SK-N-SH (cell line): Measurements from ENCODE around the gene PWP2. TPM values are rescaled to one million over a fixed set of nuclear protein-coding genes. Genes with fewer than 3 reads are reported as not detected.

Experiments used
- CTCF ChIA-PET: fragments of 300-600, 350-600 bp; formaldehyde crosslinking; extraction: SDS; loops from one replicate; lab custom pipeline; 2021; lab: Yijun Ruan, JAX
- POLR2A ChIA-PET: fragments of 350-600 bp; sonication (Branson Sonifier 250); formaldehyde crosslinking; extraction: SDS; loops from one replicate; lab custom pipeline; 2020; ENCODE audit warnings: antibody characterized with exemption, inconsistent platforms; lab: Yijun Ruan, JAX
- DNase-seq: peaks from one replicate; pipeline ENCODE4 v3.0.0; 2012
- H2AFZ ChIP-seq: fragments of 200-600 bp; sonication (generic); 2 replicates; pipeline ENCODE4 v1.8.1; 2016; ENCODE audit warnings: antibody characterized with exemption, mild to moderate bottlenecking, low read depth
- H3F3A ChIP-seq: fragments of 200-600 bp; sonication (generic); replicated peaks from 2 replicates; pipeline ENCODE3; 2016; ENCODE audit warnings: antibody characterized with exemption, mild to moderate bottlenecking; ENCODE audit not compliant: insufficient read depth
- H3K27ac ChIP-seq, 2 experiments: fragments of 200-500 bp in 1 of 2; fragments of 200-600 bp in 1 of 2; sonication (Bioruptor generic) in 1 of 2; sonication (generic), shearing (Covaris generic) in 1 of 2; 2 replicates each; pipeline versions ENCODE4 v1.5.1 to v1.6.1; 2014 to 2016; ENCODE audit warnings: low read depth in 2 of 2, inconsistent platforms in 1 of 2, low read length in 1 of 2, mild to moderate bottlenecking in 1 of 2, mixed read lengths in 1 of 2
- H3K27me3 ChIP-seq: fragments of 200-600 bp; sonication (generic), shearing (Covaris generic); 2 replicates; pipeline ENCODE4 v1.6.1; 2016; ENCODE audit warnings: mixed run types; ENCODE audit not compliant: insufficient read depth
- H3K36me3 ChIP-seq, 2 experiments: fragments of 200-500 bp in 1 of 2; fragments of 200-600 bp in 1 of 2; sonication (Bioruptor generic) in 1 of 2; sonication (generic) in 1 of 2; replicated peaks in 1 of 2; 2 replicates each; pipeline versions ENCODE3 to v1.5.1; 2014 to 2016; ENCODE audit warnings: low read length in 1 of 2, mild to moderate bottlenecking in 1 of 2; ENCODE audit not compliant: insufficient read depth in 2 of 2, control insufficient read depth in 1 of 2
- H3K4me1 ChIP-seq, 2 experiments: fragments of 200-500 bp in 1 of 2; fragments of 200-600 bp in 1 of 2; sonication (Bioruptor generic) in 1 of 2; sonication (generic), shearing (Covaris generic) in 1 of 2; 2 replicates each; pipeline versions ENCODE4 v1.5.1 to v1.6.1; 2014 to 2016; ENCODE audit warnings: low read depth in 1 of 2, low read length in 1 of 2, mixed run types in 1 of 2; ENCODE audit not compliant: insufficient read depth in 2 of 2, control insufficient read depth in 1 of 2
- H3K4me2 ChIP-seq: fragments of 200-600 bp; sonication (generic), shearing (Covaris generic); 2 replicates; pipeline ENCODE4 v1.6.1; 2017; ENCODE audit warnings: mixed run types
- H3K4me3 ChIP-seq, 2 experiments: fragments of 200-500 bp in 1 of 2; fragments of 200-600 bp in 1 of 2; sonication (Bioruptor generic) in 1 of 2; sonication (generic), shearing (Covaris generic) in 1 of 2; 2 replicates each; pipeline versions ENCODE4 v1.5.1 to v1.8.1; 2014 to 2016; ENCODE audit warnings: low read depth in 2 of 2, inconsistent platforms in 1 of 2, low read length in 1 of 2, mild to moderate bottlenecking in 1 of 2, mixed read lengths in 1 of 2, moderate library complexity in 1 of 2
- H3K79me2 ChIP-seq: fragments of 200-600 bp; sonication (generic); 2 replicates; pipeline ENCODE4 v1.8.1; 2017; ENCODE audit warnings: mild to moderate bottlenecking; ENCODE audit not compliant: insufficient read depth
- H3K9ac ChIP-seq: fragments of 200-600 bp; sonication (generic); 2 replicates; pipeline ENCODE4 v1.6.1; 2017; ENCODE audit warnings: mixed run types
- H3K9me2 ChIP-seq: fragments of 200-600 bp; sonication (generic); 2 replicates; pipeline ENCODE4 v1.6.1; 2017; ENCODE audit warnings: mixed run types
- H3K9me3 ChIP-seq: fragments of 200-600 bp; sonication (generic); 2 replicates; pipeline ENCODE4 v1.6.1; 2017; ENCODE audit warnings: mixed run types, mild to moderate bottlenecking, moderate library complexity
- H4K20me1 ChIP-seq: fragments of 200-600 bp; sonication (generic); 2 replicates; pipeline ENCODE4 v1.6.1; 2017; ENCODE audit warnings: mild to moderate bottlenecking, mixed run types; ENCODE audit not compliant: insufficient read depth
- CHD2 ChIP-seq: fragments of 150-350 bp; IDR thresholded peaks from 2 replicates; pipeline ENCODE4 v1.6.1; 2018; ENCODE audit warnings: low read length; ENCODE audit not compliant: partially characterized antibody
- EZH2phosphoT487 ChIP-seq: fragments of 200-600 bp; sonication (generic); IDR thresholded peaks from 2 replicates; pipeline ENCODE4 v1.6.1; 2017; ENCODE audit warnings: low read depth, mixed run types, mild to moderate bottlenecking, antibody characterized with exemption, moderate library complexity, borderline replicate concordance
- FOSL2 ChIP-seq: IDR thresholded peaks from 2 replicates; pipeline ENCODE4 v1.4.0; 2012; ENCODE audit warnings: low read depth, mild to moderate bottlenecking, moderate library complexity, borderline replicate concordance
- FOXM1 ChIP-seq: IDR thresholded peaks from 2 replicates; pipeline ENCODE4 v1.4.0; 2012; ENCODE audit warnings: low read depth, mild to moderate bottlenecking
- GATA2 ChIP-seq: sonication (generic); formaldehyde crosslinking; IDR thresholded peaks from 2 replicates; pipeline ENCODE4 v1.5.0; 2020; ENCODE audit warnings: mild to moderate bottlenecking, missing genetic modification reagents
- NFIC ChIP-seq: IDR thresholded peaks from 2 replicates; pipeline ENCODE4 v1.4.0; 2012; ENCODE audit warnings: borderline replicate concordance
- NRF1 ChIP-seq: IDR thresholded peaks from 2 replicates; pipeline ENCODE4 v1.6.1; 2012; ENCODE audit warnings: low read depth, mild to moderate bottlenecking, low read length
- PBX3 ChIP-seq: IDR thresholded peaks from 2 replicates; pipeline ENCODE4; 2012
- POLR2AphosphoS5 ChIP-seq: IDR thresholded peaks from 2 replicates; pipeline ENCODE4 v1.6.1; 2012; ENCODE audit warnings: low read depth, low read length
- RCOR1 ChIP-seq: fragments of 150-350 bp; IDR thresholded peaks from 2 replicates; pipeline ENCODE4 v1.6.1; 2017; ENCODE audit warnings: antibody characterized with exemption, low read length
- REST ChIP-seq: IDR thresholded peaks from 2 replicates; pipeline ENCODE4 v1.6.1; 2012; ENCODE audit warnings: mild to moderate bottlenecking, low read depth, low read length, moderate library complexity
- RXRA ChIP-seq: IDR thresholded peaks from 2 replicates; pipeline ENCODE4 v1.4.0; 2012; ENCODE audit warnings: low read depth, mild to moderate bottlenecking, borderline replicate concordance
- SIN3A ChIP-seq: IDR thresholded peaks from 2 replicates; pipeline ENCODE4 v1.6.1; 2012; ENCODE audit warnings: low read depth, mild to moderate bottlenecking, low read length, moderate library complexity, borderline replicate concordance
- SMC3 ChIP-seq: IDR thresholded peaks from 2 replicates; pipeline ENCODE4 v1.6.1; 2012; ENCODE audit warnings: low read depth, low read length, improper control_type of control experiment
- TAF1 ChIP-seq: IDR thresholded peaks from 2 replicates; pipeline ENCODE4 v1.6.1; 2012; ENCODE audit warnings: low read depth, mild to moderate bottlenecking, low read length, moderate library complexity, borderline replicate concordance
- TEAD4 ChIP-seq: IDR thresholded peaks from 2 replicates; pipeline ENCODE4 v1.4.0; 2012; ENCODE audit warnings: mild to moderate bottlenecking, borderline replicate concordance; ENCODE audit not compliant: insufficient read depth
- USF1 ChIP-seq: IDR thresholded peaks from 2 replicates; pipeline ENCODE4 v1.4.0; 2012; ENCODE audit warnings: low read depth, borderline replicate concordance
- USF2 ChIP-seq: fragments of 150-350 bp; IDR thresholded peaks from 2 replicates; pipeline ENCODE4 v1.6.1; 2017; ENCODE audit warnings: antibody characterized with exemption, low read length, low read depth, borderline replicate concordance
- WGBS: methylation state at CpG from one replicate; pipeline ENCODE4 v1.1.6; 2017; ENCODE audit warnings: low lambda C conversion rate; 5-methylcytosine and 5-hydroxymethylcytosine counted together
- polyA plus RNA-seq, 3 experiments: library from polyadenylated mRNA; depleted of rRNA; stranded (reverse); fragments of >200 nt; gene quantifications; 2 replicates each; pipeline ENCODE4 v1.2.3, GENCODE V29; 2012

The PWP2 gene
- polyA plus RNA-seq, 1 of the 3 experiments (the other 2 are of a cell fraction): 6.0 TPM

- no peak for TF ChIP-seq USF1
Measured at GRCh38 chr21:44076316-44076715, 30.9 kb upstream of the PWP2 start (continued).

GRCh38 chr21:44078411-44078981, 28.7 kb upstream of the PWP2 start:
- H3K27me3 ChIP-seq: no peaks in the 10 kb centered on the region
- H3K36me3 ChIP-seq: peaks cover 59 to 77% of the 10 kb centered on the region in 2 experiments
- H2AFZ ChIP-seq: no peak overlapping the region
- peaks cover 3% of the 10 kb centered on the region for H3F3A ChIP-seq
- H3K79me2 ChIP-seq: no peaks in the 10 kb centered on the region
- no peaks in the 10 kb centered on the region for H3K9me3 ChIP-seq
- DNase-seq: no peak
- ChIA-PET POLR2A (no interaction called here), CTCF (interaction anchor here (0.6 kb wide), 1 partner anchor 10 kb away, joined by 3 read pairs; no protein-coding TSS in a partner anchor)
- H3K27ac ChIP-seq: no peak overlapping the region
- WGBS: 98% methylated on average over 5 of the region's 5 CpGs
- no peaks in the 10 kb centered on the region for H4K20me1 ChIP-seq
- H3K4me2 ChIP-seq: no peak overlapping the region
- no peak overlapping the region for H3K9ac ChIP-seq
- no peak overlapping the region for H3K4me3 ChIP-seq
- no peaks in the 10 kb centered on the region for H3K4me1 ChIP-seq
- TF ChIP-seq TEAD4 (no peak), RXRA (no peak), FOXM1 (no peak), NRF1 (no peak), EZH2phosphoT487 (no peak), TAF1 (no peak), PBX3 (no peak), RCOR1 (no peak), USF2 (no peak), SIN3A (no peak), FOSL2 (no peak)
- TF ChIP-seq, all 33 proteins: peak for 0
- no peaks in the 10 kb centered on the region for H3K9me2 ChIP-seq

- no peaks in the 10 kb centered on the region for H3K9me2 ChIP-seq
- no peak overlapping the region for H3K27ac ChIP-seq
- CTCF ChIA-PET: no interaction called here
- H3K79me2 ChIP-seq: no peaks in the 10 kb centered on the region
- no peaks in the 10 kb centered on the region for H3F3A ChIP-seq
- no peak overlapping the region for H3K4me3 ChIP-seq
- H3K27me3 ChIP-seq: no peaks in the 10 kb centered on the region
- POLR2A ChIA-PET: no interaction called here
- WGBS: 100% methylated on average over 3 of the region's 3 CpGs
- H3K36me3 ChIP-seq: peaks cover 61 to 77% of the 10 kb centered on the region in 2 experiments
- no peaks in the 10 kb centered on the region for H3K9me3 ChIP-seq
- no peak overlapping the region for H3K9ac ChIP-seq
- TF ChIP-seq GATA2 (CRISPR knock-in tag): no peak
- TF ChIP-seq CHD2: no peak
- no peak for TF ChIP-seq REST
- no peak for TF ChIP-seq SMC3
- TF ChIP-seq NFIC: no peak
- TF ChIP-seq POLR2AphosphoS5: no peak
- TF ChIP-seq NRF1: no peak
- no peak for TF ChIP-seq TEAD4
- TF ChIP-seq PBX3: no peak
- H2AFZ ChIP-seq: no peak overlapping the region
- no peaks in the 10 kb centered on the region for H4K20me1 ChIP-seq
- no peak for DNase-seq
- H3K4me2 ChIP-seq: no peak overlapping the region
- no peaks in the 10 kb centered on the region for H3K4me1 ChIP-seq
Measured at GRCh38 chr21:44079446-44079845, 27.8 kb upstream of the PWP2 start.
